NCI-H510A (cell line): Measurements from ENCODE around the gene KCNK7.
A peak's percentile ranks its signal among the peaks of the same experiment; 100 is the strongest.

ENCODE experiments used
- DNase-seq: peaks from one replicate; lab custom pipeline; 2025; lab: John Stamatoyannopoulos, UW

Gene KCNK7

GRCh38 chr11:65625628-65626342 lies 30.2 kb upstream of the KCNK7 start:
- peak; percentile 30 for DNase-seq

- no peak for DNase-seq
Observed at GRCh38 chr11:65624931-65625627, 29.5 kb upstream of the KCNK7 start.

DNA sequence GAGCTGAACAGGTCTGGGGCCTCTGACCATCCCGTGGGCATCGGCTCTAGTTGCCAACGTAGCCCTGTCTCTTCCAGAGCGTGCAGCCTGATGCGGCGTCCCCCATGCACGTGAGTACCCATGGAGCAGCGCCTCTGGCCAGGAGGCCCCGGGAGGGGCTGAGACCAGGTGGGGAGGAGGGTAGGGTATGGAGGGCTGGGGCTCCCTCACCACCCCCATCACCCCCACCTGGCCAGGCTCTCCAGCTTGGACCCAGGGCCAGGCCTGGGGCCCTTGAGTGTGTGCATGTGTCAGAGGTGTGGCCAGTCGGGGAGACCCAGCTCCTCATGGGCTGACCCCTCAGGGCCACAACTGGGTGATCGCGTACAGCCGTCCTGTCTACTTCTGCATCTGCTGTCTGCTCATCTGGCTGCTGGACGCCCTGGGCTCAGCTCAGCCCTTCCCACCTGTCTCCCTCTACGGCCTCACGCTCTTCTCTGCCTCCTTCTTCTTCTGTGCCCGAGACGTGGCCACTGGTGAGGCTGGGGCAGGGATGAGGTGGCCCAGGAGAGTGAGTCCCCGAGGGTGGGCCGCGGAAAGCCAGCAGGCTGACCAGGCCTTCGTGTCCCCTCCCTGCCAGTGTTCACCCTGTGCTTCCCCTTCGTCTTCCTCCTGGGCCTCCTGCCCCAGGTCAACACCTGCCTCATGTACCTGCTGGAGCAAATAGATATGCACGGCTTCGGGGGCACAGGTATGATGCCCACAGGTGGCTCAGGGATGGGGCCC lies 28.4 kb upstream of the KCNK7 start:
- DNase-seq, result no peak

DNA sequence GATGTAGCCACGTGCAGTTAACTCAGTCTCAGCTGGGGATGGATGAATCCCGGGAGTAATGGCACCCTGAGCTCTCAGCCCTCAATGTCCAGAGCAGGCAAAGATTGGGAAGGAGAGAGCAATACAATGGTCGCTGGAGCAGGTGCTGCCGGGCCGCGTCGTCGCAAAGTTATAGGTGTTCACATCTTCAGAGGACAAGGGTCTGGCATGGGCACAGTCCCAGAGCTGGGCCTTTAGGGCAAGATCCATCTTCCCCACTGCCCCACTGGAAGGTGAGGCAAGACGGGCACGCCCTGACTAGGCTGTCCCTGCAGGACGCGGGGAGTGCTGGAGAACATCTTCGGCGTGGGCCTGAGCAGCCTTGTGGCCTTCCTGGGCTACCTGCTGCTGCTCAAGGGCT lies 27.6 kb upstream of the KCNK7 start:
- DNase-seq, result no peak

DNA sequence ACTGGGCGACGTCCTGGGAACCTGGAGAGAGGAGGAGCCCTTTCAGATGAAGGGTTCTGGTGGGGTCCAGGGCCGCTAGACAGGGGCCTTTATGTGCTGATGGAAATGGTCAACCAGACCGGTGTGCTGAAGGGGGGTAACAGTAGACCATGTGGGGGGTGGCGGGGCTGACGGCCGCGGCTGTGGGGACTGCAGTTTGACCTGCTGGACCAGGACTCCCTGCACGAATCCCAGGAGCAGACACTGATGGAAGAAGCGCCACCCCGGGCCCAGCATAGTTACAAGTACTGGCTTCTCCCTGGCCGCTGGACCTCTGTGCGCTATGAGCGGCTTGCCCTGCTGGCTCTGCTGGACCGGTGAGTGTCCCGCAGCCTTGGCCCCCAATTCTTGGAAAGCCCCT lies 26.4 kb upstream of the KCNK7 start:
- DNase-seq, result no peak

DNA sequence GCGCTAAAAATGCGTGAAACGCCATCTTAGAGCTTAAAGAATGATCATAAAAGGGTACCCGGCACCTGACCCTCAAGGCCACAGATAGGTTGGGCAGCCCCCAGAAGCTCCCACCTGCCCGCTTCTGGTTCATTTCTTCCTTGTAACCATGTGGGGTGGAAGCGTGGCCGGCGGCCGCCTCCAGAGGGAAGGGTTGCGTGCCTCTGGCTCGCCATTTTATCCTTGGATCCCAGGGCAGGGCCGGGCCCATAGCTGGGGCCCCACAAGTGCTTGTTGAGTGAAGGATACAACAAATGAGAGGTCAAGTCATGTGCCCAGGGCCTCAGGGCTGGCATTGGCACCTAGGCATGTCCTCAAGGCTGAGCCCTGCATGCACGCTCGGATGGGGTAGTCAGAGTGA lies 25.9 kb upstream of the KCNK7 start:
- no peak for DNase-seq

DNA sequence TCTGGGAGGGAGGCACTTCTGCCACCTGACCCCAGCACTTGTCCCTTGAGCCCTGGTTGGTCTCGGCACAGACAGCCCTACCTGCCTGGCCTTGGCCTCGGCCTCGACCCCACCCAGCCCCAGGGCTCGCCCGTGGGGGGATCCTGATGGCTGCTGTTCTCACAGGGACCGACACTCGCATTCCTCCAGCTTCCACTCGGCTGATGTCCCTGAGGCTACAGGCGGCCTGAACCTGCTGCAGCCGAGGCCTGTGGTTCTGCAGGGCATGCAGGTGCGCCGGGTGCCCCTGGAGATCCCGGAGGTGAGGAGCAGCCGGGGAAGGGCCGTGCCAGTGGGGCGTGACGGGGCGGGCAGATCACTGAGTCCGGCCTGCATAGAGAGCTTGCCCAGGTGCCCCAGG lies 25.1 kb upstream of the KCNK7 start:
- DNase-seq, result no peak

DNA sequence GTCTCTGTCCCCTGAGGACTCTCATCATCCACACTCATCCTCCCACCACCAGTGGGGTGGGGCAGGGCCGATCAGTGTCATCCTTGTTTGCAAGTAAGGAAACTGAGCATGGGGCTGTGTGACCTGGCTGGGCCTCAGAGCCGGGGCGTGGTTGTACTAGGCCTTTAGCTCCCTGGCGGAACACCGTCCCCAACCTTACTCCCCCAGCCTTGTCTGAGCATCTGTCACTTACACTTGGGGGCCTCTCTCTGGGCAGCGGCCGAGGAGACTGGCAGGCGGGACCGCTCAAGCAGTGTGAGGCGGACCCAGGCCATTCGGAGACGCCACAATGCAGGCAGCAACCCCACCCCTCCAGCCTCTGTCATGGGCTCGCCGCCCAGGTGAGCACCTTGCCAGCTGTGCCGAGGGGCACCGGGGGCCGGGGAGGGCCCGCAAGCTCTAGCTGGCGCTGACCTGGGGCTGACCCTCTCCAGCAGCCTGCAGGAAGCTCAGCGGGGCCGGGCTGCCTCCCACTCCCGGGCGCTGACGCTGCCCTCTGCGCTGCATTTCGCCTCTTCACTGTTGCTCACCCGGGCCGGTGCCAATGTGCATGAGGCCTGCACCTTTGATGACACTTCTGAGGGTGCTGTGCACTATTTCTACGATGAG lies 23.8 kb upstream of the KCNK7 start:
- DNase-seq, result no peak

GRCh38 chr11:65618763-65619162 lies 23.2 kb upstream of the KCNK7 start:
- DNase-seq, result no peak

DNA sequence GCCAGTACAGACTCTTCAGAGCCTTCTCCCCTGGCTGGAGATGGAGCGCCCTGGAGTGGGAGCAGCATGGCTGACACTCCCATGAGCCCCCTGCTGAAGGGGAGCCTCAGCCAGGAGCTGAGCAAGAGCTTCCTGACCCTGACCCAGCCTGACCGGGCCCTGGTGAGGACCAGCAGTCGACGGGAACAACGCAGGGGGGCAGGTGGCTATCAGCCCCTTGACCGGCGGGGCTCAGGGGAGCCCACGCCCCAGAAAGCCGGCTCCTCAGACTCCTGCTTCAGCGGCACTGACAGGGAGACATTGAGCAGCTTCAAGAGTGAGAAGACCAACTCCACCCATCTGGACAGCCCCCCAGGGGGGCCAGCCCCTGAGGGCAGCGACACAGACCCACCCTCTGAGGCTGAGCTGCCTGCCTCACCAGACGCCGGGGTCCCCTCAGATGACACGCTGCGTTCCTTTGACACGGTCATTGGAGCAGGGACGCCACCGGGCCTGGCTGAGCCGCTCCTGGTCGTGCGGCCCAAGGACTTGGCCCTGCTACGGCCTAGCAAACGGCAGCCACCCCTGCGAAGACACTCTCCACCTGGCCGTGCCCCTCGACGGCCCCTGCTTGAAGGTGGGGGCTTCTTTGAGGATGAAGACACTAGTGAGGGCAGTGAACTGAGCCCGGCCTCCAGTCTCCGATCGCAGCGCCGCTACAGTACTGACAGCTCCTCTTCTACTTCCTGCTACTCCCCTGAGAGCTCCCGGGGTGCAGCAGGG lies 22.6 kb upstream of the KCNK7 start:
- no peak for DNase-seq

GRCh38 chr11:65617136-65617850 lies 21.7 kb upstream of the KCNK7 start:
- DNase-seq, result no peak

- no peak for DNase-seq
Observed at GRCh38 chr11:65616575-65617001, 21.0 kb upstream of the KCNK7 start.

DNA sequence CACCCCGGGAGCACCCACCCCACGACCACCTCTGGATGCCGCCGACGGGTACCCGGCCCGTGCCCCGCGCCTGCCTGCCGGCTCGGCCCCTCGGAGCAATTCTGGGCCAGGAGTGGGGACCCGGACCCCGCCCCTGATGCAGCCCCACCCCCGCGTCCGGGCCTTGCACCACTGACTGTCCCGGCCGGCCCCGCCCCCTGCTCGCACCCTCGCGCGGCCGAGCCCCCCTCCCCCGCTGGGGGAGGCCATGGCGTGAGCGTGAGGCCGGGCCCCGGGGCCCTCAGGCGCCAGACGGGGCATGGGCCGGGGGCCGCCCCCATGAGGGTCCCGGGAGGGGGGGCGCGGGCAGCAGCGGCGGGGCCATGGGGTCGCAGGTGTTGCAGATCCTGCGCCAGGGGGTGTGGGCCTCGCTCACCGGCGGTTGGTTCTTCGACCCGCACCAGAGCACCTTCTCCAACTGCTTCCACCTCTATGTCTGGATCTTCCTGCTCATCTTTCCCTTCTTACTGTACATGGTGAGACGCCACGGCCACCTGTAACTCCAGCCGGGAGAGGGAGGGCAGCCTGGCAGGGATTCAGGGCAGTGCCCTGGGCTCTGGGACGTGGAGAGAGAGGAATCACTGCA lies 20.5 kb upstream of the KCNK7 start:
- peak; percentile 57 for DNase-seq

DNA sequence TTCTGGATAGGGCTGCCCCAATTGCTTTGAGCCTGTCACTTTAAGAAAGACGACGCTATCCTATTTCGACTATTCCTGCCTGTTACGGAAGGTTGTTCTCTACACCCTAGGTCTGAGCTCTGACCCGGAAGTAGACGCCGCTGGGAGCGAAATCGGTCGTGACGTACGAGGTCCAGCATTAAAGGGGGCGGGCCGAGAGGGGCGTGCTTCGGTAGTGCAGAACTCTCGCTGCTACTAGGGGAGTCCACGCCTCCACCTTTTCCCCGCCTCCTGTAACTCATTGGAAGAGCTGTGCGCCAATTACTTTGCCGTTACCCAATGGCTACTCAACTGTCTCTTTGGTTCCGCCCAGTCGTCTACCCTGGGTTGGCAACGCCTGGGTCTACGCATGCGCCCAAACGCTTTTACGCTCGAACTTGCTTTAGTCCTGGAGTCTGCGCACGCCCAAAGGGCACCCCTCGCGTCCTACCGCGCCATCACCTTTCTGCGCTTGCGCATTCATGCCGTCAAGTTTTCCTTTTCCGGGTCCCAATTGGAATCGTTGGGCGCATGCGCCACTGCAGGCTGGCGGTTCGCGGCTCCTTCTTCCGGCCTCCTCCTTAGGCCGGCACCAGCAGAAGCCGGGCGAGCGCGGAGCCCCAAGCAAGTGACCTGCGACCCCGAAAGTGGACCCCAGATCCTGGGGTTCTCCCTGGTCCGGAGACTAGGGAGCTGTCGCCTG lies 19.8 kb upstream of the KCNK7 start, which contains the start of gene PCNX3:
Gene PCNX3, plus strand, starts transcription at position 548 of the 721 bp plus-strand sequence. CDS start 536 bp downstream, outside the sequence.
- peak; percentile 100 for DNase-seq

- no peak for DNase-seq
Observed at GRCh38 chr11:65613091-65613928, 17.7 kb upstream of the KCNK7 start.

GRCh38 chr11:65612691-65613090 lies 17.1 kb upstream of the KCNK7 start:
- no peak for DNase-seq

- DNase-seq, result no peak
Observed at GRCh38 chr11:65611758-65612603, 16.4 kb upstream of the KCNK7 start.
